DOHH2 (cell line): Measurements from ENCODE around the gene STX12.
A peak's percentile ranks its signal among the peaks of the same experiment; 100 is the strongest.

ENCODE experiments used
- H3F3A ChIP-seq: fragments of 200-600 bp; sonication (generic), shearing (Covaris generic); 2 replicates; pipeline ENCODE4 v1.6.0; 2016; ENCODE audit warnings: antibody characterized with exemption, mild to moderate bottlenecking; ENCODE audit not compliant: control insufficient read depth, insufficient read depth
- H3K27ac ChIP-seq: fragments of 200-600 bp; sonication (generic); 2 replicates; pipeline ENCODE4 v1.5.1; 2014; ENCODE audit warnings: low read depth, mild to moderate bottlenecking, low read length, moderate library complexity
- H3K27me3 ChIP-seq: fragments of 200-600 bp; sonication (generic); 2 replicates; pipeline ENCODE4 v1.6.1; 2014; ENCODE audit warnings: mild to moderate bottlenecking, low read length, mixed read lengths; ENCODE audit not compliant: control insufficient read depth
- H3K36me3 ChIP-seq: fragments of 200-600 bp; sonication (generic); 2 replicates; pipeline ENCODE4 v1.6.1; 2014; ENCODE audit warnings: mild to moderate bottlenecking, low read length, moderate library complexity, mixed read lengths; ENCODE audit not compliant: control insufficient read depth
- H3K4me1 ChIP-seq: fragments of 200-600 bp; sonication (generic); 2 replicates; pipeline ENCODE4 v1.6.1; 2014; ENCODE audit warnings: mild to moderate bottlenecking, low read length, mixed read lengths; ENCODE audit not compliant: control insufficient read depth
- H3K4me2 ChIP-seq: fragments of 200-600 bp; sonication (generic); 2 replicates; pipeline ENCODE4 v1.6.0; 2014; ENCODE audit warnings: mild to moderate bottlenecking, low read length, moderate library complexity
- H3K4me3 ChIP-seq: fragments of 200-600 bp; sonication (generic); 2 replicates; pipeline ENCODE4 v1.5.1; 2014; ENCODE audit warnings: mild to moderate bottlenecking, low read length, mixed read lengths
- H3K79me2 ChIP-seq: fragments of 200-600 bp; sonication (generic); 2 replicates; pipeline ENCODE4 v1.6.1; 2014; ENCODE audit warnings: mild to moderate bottlenecking, low read length, mixed read lengths; ENCODE audit not compliant: control insufficient read depth
- H3K9me2 ChIP-seq: fragments of 200-600 bp; sonication (generic); replicated peaks from 2 replicates; pipeline ENCODE4 v1.6.1; 2014; ENCODE audit warnings: mild to moderate bottlenecking, low read length, mixed read lengths; ENCODE audit not compliant: control insufficient read depth
- H3K9me3 ChIP-seq: fragments of 200-600 bp; sonication (generic); 2 replicates; pipeline ENCODE4 v1.6.1; 2014; ENCODE audit warnings: antibody characterized with exemption, low read length, mixed read lengths; ENCODE audit not compliant: control insufficient read depth, insufficient read depth
- H4K20me1 ChIP-seq: fragments of 200-600 bp; sonication (generic); 2 replicates; pipeline ENCODE4 v1.6.0; 2014; ENCODE audit warnings: low read depth, mild to moderate bottlenecking, antibody characterized with exemption, low read length, moderate library complexity; ENCODE audit not compliant: control insufficient read depth, insufficient read depth
- CTCF ChIP-seq: fragments of 200-600 bp; sonication (generic); IDR thresholded peaks from one replicate; pipeline ENCODE4 v1.5.1; 2014; ENCODE audit warnings: antibody characterized with exemption, mild to moderate bottlenecking, low read depth, low read length; ENCODE audit not compliant: poor library complexity, severe bottlenecking
- EZH2phosphoT487 ChIP-seq: fragments of 200-600 bp; sonication (generic); IDR thresholded peaks from 2 replicates; pipeline ENCODE4 v1.6.1; 2017; ENCODE audit warnings: borderline replicate concordance, mild to moderate bottlenecking, antibody characterized with exemption, low read length, moderate library complexity, mixed read lengths

The STX12 gene

GRCh38 chr1:27726173-27727044 is 46.6 kb upstream of the STX12 start:
- no peak for TF ChIP-seq EZH2phosphoT487
- TF ChIP-seq CTCF = no peak
- peaks cover 23% of the 10 kb centered on the region for H3K36me3 ChIP-seq
- no peaks in the 10 kb centered on the region for H3F3A ChIP-seq
- no peaks in the 10 kb centered on the region for H4K20me1 ChIP-seq
- H3K4me2 ChIP-seq = peak overlapping the region; percentile 71
- peak overlapping the region; percentile 20; the same call in 1 of the 2 replicates for H3K27ac ChIP-seq
- H3K27me3 ChIP-seq = no peaks in the 10 kb centered on the region
- H3K4me3 ChIP-seq = peak overlapping the region; percentile 81
- H3K79me2 ChIP-seq = peaks cover 14% of the 10 kb centered on the region
- H3K9me3 ChIP-seq = no peaks in the 10 kb centered on the region
- H3K9me2 ChIP-seq = no peaks in the 10 kb centered on the region
- H3K4me1 ChIP-seq = peaks cover 17% of the 10 kb centered on the region

- TF ChIP-seq CTCF = no peak
- peaks cover 17% of the 10 kb centered on the region for H3K4me1 ChIP-seq
- peaks cover 14% of the 10 kb centered on the region for H3K79me2 ChIP-seq
- H3K27me3 ChIP-seq = no peaks in the 10 kb centered on the region
- no peak overlapping the region for H3K27ac ChIP-seq
- no peaks in the 10 kb centered on the region for H3K9me3 ChIP-seq
- H4K20me1 ChIP-seq = no peaks in the 10 kb centered on the region
- peak overlapping the region; percentile 71 for H3K4me2 ChIP-seq
- H3F3A ChIP-seq = no peaks in the 10 kb centered on the region
- peaks cover 23% of the 10 kb centered on the region for H3K36me3 ChIP-seq
- no peaks in the 10 kb centered on the region for H3K9me2 ChIP-seq
- H3K4me3 ChIP-seq = peak overlapping the region; percentile 81
Measured at GRCh38 chr1:27727126-27727525, 45.9 kb upstream of the STX12 start.

GRCh38 chr1:27736252-27736651 is 36.8 kb upstream of the STX12 start:
- no peaks in the 10 kb centered on the region for H3K79me2 ChIP-seq
- no peaks in the 10 kb centered on the region for H3K9me3 ChIP-seq
- no peak overlapping the region for H3K4me2 ChIP-seq
- H3K4me3 ChIP-seq = no peak overlapping the region
- no peaks in the 10 kb centered on the region for H3K9me2 ChIP-seq
- no peaks in the 10 kb centered on the region for H4K20me1 ChIP-seq
- no peaks in the 10 kb centered on the region for H3K27me3 ChIP-seq
- H3K4me1 ChIP-seq = no peaks in the 10 kb centered on the region
- no peaks in the 10 kb centered on the region for H3F3A ChIP-seq
- H3K36me3 ChIP-seq = peaks cover 28% of the 10 kb centered on the region
- no peak for TF ChIP-seq CTCF
- no peak for TF ChIP-seq EZH2phosphoT487
- no peak overlapping the region for H3K27ac ChIP-seq
